ENCODE results near the gene CEL. TPM values are rescaled to one million over a fixed set of nuclear protein-coding genes. Genes with fewer than 3 reads are reported as not detected.
"Not testable (repeated sequence)": the region's sequence is repeated elsewhere in the genome, so short reads cannot be mapped to it uniquely, and the experiment has no call there.

CEL gene
- total RNA-seq, 2 donors from 2014 or later = 1.7 to 3.3 TPM

DNA sequence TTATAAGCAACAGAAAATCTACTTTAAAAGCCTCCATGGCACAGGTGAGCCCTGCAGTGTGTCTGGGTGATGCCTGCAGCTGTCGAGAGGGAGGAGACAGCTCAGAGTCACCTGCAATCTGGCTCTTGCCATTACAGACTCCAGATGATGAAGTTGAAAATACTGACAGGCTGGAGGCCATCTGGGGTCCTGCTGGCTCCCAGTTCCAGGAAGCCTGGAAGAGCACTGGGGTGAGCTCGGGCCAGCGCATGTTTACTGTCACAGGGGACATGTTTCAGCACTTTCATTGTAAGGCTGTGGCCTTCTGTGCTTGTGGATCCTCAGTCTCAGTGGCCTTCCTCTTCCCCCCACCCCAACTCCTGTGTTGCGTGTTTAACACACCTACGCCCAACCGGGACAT is 28.4 kb downstream of the CEL start:
- no peaks in the 10 kb centered on the region for H3K4me1 ChIP-seq (ENCODE audit: control insufficient read depth, insufficient read depth, low read length)
- H3K27ac ChIP-seq (ENCODE audit: low read depth, low read length) = no peak overlapping the region
- Mint-ChIP-seq H3K9me3 (peaks cover 3% of the 10 kb centered on the region), H3K36me3 (ENCODE audit: low read depth) (no peaks in the 10 kb centered on the region), H3K4me1 (no peaks in the 10 kb centered on the region), H3K27ac (no peak overlapping the region), H3K27me3 (ENCODE audit: insufficient read depth) (no peaks in the 10 kb centered on the region), H3K4me3 (no peak overlapping the region)
- no peak overlapping the region for H3K4me3 ChIP-seq (ENCODE audit: low read length)
- no peak overlapping the region for H3K9ac ChIP-seq (ENCODE audit: extremely low read depth, low read length, poor library complexity, severe bottlenecking)
- WGBS, 2 experiments (ENCODE audit: insufficient coverage in 1 of 2, insufficient read length in 1 of 2) = 73 to 100% methylated on average over 3 to 5 of the region's 6 CpGs
- no peaks in the 10 kb centered on the region for H3K27me3 ChIP-seq (ENCODE audit: control insufficient read depth, insufficient read depth, low read length, poor library complexity, severe bottlenecking)
- no peaks in the 10 kb centered on the region for H3K36me3 ChIP-seq (ENCODE audit: control insufficient read depth, insufficient read depth, low read length)
- peaks cover under 1% of the 10 kb centered on the region for H3K9me3 ChIP-seq (ENCODE audit: control insufficient read depth, low read length)
- no peak for DNase-seq
- TF ChIP-seq, protein P1, sequence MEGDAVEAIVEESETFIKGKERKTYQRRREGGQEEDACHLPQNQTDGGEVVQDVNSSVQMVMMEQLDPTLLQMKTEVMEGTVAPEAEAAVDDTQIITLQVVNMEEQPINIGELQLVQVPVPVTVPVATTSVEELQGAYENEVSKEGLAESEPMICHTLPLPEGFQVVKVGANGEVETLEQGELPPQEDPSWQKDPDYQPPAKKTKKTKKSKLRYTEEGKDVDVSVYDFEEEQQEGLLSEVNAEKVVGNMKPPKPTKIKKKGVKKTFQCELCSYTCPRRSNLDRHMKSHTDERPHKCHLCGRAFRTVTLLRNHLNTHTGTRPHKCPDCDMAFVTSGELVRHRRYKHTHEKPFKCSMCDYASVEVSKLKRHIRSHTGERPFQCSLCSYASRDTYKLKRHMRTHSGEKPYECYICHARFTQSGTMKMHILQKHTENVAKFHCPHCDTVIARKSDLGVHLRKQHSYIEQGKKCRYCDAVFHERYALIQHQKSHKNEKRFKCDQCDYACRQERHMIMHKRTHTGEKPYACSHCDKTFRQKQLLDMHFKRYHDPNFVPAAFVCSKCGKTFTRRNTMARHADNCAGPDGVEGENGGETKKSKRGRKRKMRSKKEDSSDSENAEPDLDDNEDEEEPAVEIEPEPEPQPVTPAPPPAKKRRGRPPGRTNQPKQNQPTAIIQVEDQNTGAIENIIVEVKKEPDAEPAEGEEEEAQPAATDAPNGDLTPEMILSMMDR (conservative IDR thresholded peaks at IDR 0.05) = no peak

GRCh38 chr9:133090752-133091385 is 29.1 kb downstream of the CEL start:
- no peaks in the 10 kb centered on the region for H3K27me3 ChIP-seq (ENCODE audit: control insufficient read depth, insufficient read depth, low read length, poor library complexity, severe bottlenecking)
- TF ChIP-seq, protein P1 (conservative IDR thresholded peaks at IDR 0.05) = no peak
- no peaks in the 10 kb centered on the region for H3K27me3 Mint-ChIP-seq (ENCODE audit: insufficient read depth)
- peaks cover 10% of the 10 kb centered on the region for H3K9me3 Mint-ChIP-seq
- H3K9me3 ChIP-seq (ENCODE audit: control insufficient read depth, low read length) = peaks cover 7% of the 10 kb centered on the region
- WGBS, 2 experiments (ENCODE audit: insufficient coverage in 1 of 2, insufficient read length in 1 of 2) = 87 to 94% methylated on average over 4 to 11 of the region's 11 CpGs
- no peaks in the 10 kb centered on the region for H3K36me3 ChIP-seq (ENCODE audit: control insufficient read depth, insufficient read depth, low read length)
- no peak overlapping the region for H3K9ac ChIP-seq (ENCODE audit: extremely low read depth, low read length, poor library complexity, severe bottlenecking)
- no peaks in the 10 kb centered on the region for H3K4me1 Mint-ChIP-seq
- H3K27ac Mint-ChIP-seq = no peak overlapping the region
- no peak overlapping the region for H3K27ac ChIP-seq (ENCODE audit: low read depth, low read length)
- H3K4me3 ChIP-seq (ENCODE audit: low read length) = no peak overlapping the region
- H3K4me3 Mint-ChIP-seq = no peak overlapping the region
- no peaks in the 10 kb centered on the region for H3K4me1 ChIP-seq (ENCODE audit: control insufficient read depth, insufficient read depth, low read length)
- peaks cover 1% of the 10 kb centered on the region for H3K36me3 Mint-ChIP-seq (ENCODE audit: low read depth)
- no peak for DNase-seq

DNA sequence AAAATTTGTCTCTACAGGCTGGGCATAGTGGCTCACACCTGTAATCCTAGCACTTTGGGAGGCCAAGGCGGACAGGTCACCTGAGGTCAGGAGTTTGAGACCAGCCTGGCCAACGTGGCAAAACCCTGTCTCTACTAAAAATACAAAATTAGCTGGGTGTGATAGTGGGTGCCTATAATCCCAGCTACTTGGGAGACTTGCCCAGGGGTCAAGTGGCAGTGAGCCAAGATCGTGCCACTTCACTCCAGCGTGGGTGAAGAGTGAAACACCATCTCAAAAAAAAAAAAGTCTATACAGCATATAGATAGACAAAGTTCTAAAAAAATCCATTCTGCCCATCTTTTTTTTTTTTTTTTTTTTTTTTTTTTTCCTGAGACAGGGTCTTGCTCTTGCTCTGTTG is 32.6 kb downstream of the CEL start:
- not testable (repeated sequence) for H3K27me3 ChIP-seq (ENCODE audit: control insufficient read depth, insufficient read depth, low read length, poor library complexity, severe bottlenecking); H3K9ac ChIP-seq (ENCODE audit: extremely low read depth, low read length, poor library complexity, severe bottlenecking); H3K27ac ChIP-seq (ENCODE audit: low read depth, low read length); H3K27me3 Mint-ChIP-seq (ENCODE audit: insufficient read depth); DNase-seq; H3K27ac Mint-ChIP-seq; H3K4me1 ChIP-seq (ENCODE audit: control insufficient read depth, insufficient read depth, low read length); H3K4me1 Mint-ChIP-seq; H3K4me3 Mint-ChIP-seq; H3K4me3 ChIP-seq (ENCODE audit: low read length)
- 92 to 100% methylated on average over 2 to 4 of the region's 4 CpGs for WGBS, 2 experiments (ENCODE audit: insufficient coverage in 1 of 2, insufficient read length in 1 of 2)
- H3K36me3 ChIP-seq (ENCODE audit: control insufficient read depth, insufficient read depth, low read length) = peaks cover 29% of the 10 kb centered on the region
- peaks cover 32% of the 10 kb centered on the region for H3K9me3 ChIP-seq (ENCODE audit: control insufficient read depth, low read length)
- peaks cover 23% of the 10 kb centered on the region for H3K9me3 Mint-ChIP-seq
- peaks cover 34% of the 10 kb centered on the region for H3K36me3 Mint-ChIP-seq (ENCODE audit: low read depth)
